Heart left ventricle (tissue), 16 donors: ENCODE data around the gene ZNF22. TPM values are rescaled to one million over a fixed set of nuclear protein-coding genes. Genes with fewer than 3 reads are reported as not detected.
A peak's percentile ranks its signal among the peaks of the same experiment; 100 is the strongest.

Source experiments
- ATAC-seq, 4 donors: fragments of 200-7000 bp; cut with Tn5 transposase; one replicate each; pipeline ENCODE4 v1.9.1; 2020 to 2022; ENCODE audit warnings: moderate library complexity in 4 of 4, mild to moderate bottlenecking in 3 of 4, moderate number of reproducible peaks in 1 of 4
- DNase-seq, 5 donors: peaks; one replicate each; pipeline ENCODE4 v3.0.0-alpha.2; 2020
- H3K27ac ChIP-seq, 12 donors: fragments of 200-600 bp; sonication (generic) in 4 of 12; one replicate each; pipeline versions ENCODE4 v1.5.0 to v1.8.0; 2016 to 2022; ENCODE audit warnings: mild to moderate bottlenecking in 2 of 12
- H3K27me3 ChIP-seq, 9 donors: fragments of 200-600 bp; sonication (generic) in 2 of 9; one replicate each; pipeline versions ENCODE4 v1.5.1 to v1.8.0; 2016 to 2022; ENCODE audit warnings: mild to moderate bottlenecking in 3 of 9
- H3K36me3 ChIP-seq, 9 donors: fragments of 200-600 bp; sonication (generic) in 2 of 9; one replicate each; pipeline versions ENCODE4 v1.5.0 to v1.8.0; 2018 to 2022; ENCODE audit warnings: mild to moderate bottlenecking in 2 of 9
- H3K4me1 ChIP-seq, 12 donors: fragments of 200-600 bp; sonication (generic) in 4 of 12; one replicate each; pipeline versions ENCODE4 v1.5.0 to v1.8.0; 2016 to 2022; ENCODE audit warnings: mild to moderate bottlenecking in 3 of 12
- H3K4me3 ChIP-seq, 12 donors: fragments of 200-600 bp; sonication (generic) in 4 of 12; one replicate each; pipeline versions ENCODE4 v1.5.0 to v1.8.0; 2017 to 2022; ENCODE audit warnings: mild to moderate bottlenecking in 9 of 12, moderate library complexity in 4 of 12
- H3K9me3 ChIP-seq, 12 donors: fragments of 200-600 bp; sonication (generic) in 4 of 12; one replicate each; pipeline versions ENCODE4 v1.5.0 to v1.8.0; 2016 to 2022; ENCODE audit warnings: mild to moderate bottlenecking in 1 of 12
- POLR2A ChIP-seq, 2 donors: fragments of 450-650 bp; IDR thresholded peaks; one replicate each; pipeline ENCODE4 v1.6.1; 2017; ENCODE audit warnings: antibody characterized with exemption in 2 of 2, mild to moderate bottlenecking in 2 of 2, moderate library complexity in 2 of 2
- WGBS, 4 donors: extraction: QIAGEN DNeasy Blood & Tissue Kit in 2 of 4; methylation state at CpG; one replicate each; pipeline versions ENCODE4 v1.1.5 to v1.1.7; 2013 to 2018; 5-methylcytosine and 5-hydroxymethylcytosine counted together
- intact Hi-C, 10 donors: fragments of 100-400 bp; cut with DNase I; formaldehyde crosslinking; loops; one replicate each; pipeline versions ENCODE4 v1.11.1 to v1.14.2; 2022
- polyA plus RNA-seq, 2 donors: library from polyadenylated mRNA; stranded (reverse); fragments of 200-250 nt; gene quantifications; one replicate each; pipeline ENCODE4 v1.2.3, GENCODE V29; 2013
- total RNA-seq, 9 donors: library from RNA; depleted of rRNA in 2 of 9; stranded (reverse); fragments of >200 nt in 2 of 9; fragmentation: NEBNext Ultra II Directional in 3 of 9; extraction: Animal tissue kit (Norgen Biotek cat#: 25700) in 3 of 9; gene quantifications; one replicate each; pipeline versions ENCODE4 v1.1.0 to v1.2.4, GENCODE V29; 2016 to 2023
- TF ChIP-seq, protein P1 (sequence below), 12 donors: fragments of 200-600 bp; sonication (generic) in 4 of 12; IDR thresholded peaks; one replicate each; pipeline versions ENCODE4 v1.5.0 to v1.8.0; 2018 to 2022; ENCODE audit warnings: antibody characterized with exemption in 12 of 12, mild to moderate bottlenecking in 5 of 12
- donor health status: ischemic (EF 13 %, LVEDD 7.1; RV severe dilation, severe dysfunction).
- donor health status: healthy with polysubstance abuse.
- donor health status: DM: no; HTN: yes; CAD: no.
- donor health status: DM: no; HTN: no; CAD: no.
- donor health status: ischemic (EF 25% LVEDD 6.9; RV normal size, moderate dysfunction).
- donor health status: ischemic (EF 25% LVEDD 5.7; RV mildly dilated, moderate dysfunction).
- donor health status: healthy.
- donor health status: DM: yes; HTN: yes; CAD: no.
- donor health status: ischemic (EF 35%, LVEDD 5.7; RV mildly dilated, moderate dysfunction).
- donor health status: nonischemic (EF 11% LVEDD 7.7; RV severe dilation, severe dysfunction).
- donor health status: DM: yes; HTN: yes; CAD: no.
- donor health status: PGD.
- donor health status: ischemic (EF 29% LVEDD 5.4; RV normal size, mild dysfunction).
- donor health status: nonischemic (EF 23%, LVEDD 6.1; RV moderate dilation, normal function).

The ZNF22 gene
- total and polyA plus RNA-seq, 11 donors: 12.6 to 17.5 (median 14.6) TPM

DNA sequence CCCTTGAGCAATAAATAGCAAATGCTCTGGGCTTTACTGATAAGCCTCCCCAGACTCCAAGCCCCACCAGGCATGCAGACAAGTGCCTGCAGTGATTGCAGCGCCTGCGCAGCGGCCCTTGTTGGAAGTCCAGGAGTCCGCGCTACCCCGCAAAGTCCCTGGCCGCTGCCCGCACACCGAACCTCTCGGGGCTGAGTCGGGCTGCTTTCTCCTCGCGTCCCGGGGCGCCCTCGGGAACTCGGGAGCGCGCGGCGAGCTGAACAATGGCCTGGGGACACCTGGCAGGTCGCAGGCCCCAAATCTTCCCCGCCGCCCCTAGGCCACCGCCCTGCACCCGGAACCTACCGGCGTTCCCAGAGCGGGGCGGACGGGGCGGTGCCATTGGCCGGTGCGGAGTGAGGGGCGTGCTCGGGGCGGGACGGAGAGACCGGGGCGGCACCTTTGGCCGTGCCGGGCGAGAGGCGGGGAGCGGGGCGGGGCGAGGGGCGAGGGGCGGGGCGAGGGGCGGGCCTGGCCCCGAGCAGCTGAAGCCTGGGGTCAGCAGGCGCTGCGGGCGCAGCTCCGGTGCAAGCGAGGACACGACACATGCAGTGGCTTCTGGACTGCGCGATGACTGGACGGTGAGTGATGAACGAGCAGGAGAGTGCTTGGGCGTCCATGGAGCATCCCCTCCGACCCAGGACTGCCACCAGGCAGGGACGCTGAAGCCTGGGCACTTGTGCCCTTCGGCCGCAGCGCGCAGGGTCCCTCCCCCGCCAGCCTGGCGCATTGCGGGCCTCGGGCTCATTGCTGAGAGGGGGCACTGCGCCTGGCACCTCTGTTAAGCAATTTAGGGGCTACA lies 41.3 kb upstream of the ZNF22 start, which contains the start of gene RASSF4:
RASSF4 (plus strand) TSS at position 556 of the 841 bp plus-strand sequence. CDS start 10,401 bp downstream, outside the sequence.
- peaks cover 0 to 6% (median 0%) of the 10 kb centered on the region in 12 donors for H3K9me3 ChIP-seq
- H3K36me3 ChIP-seq: peaks cover 0 to 13% (median 0%) of the 10 kb centered on the region in 9 donors
- peak; percentile 38 to 94 for TF ChIP-seq POLR2A (IDR thresholded peaks at IDR 0.05)
- TF ChIP-seq, protein P1, sequence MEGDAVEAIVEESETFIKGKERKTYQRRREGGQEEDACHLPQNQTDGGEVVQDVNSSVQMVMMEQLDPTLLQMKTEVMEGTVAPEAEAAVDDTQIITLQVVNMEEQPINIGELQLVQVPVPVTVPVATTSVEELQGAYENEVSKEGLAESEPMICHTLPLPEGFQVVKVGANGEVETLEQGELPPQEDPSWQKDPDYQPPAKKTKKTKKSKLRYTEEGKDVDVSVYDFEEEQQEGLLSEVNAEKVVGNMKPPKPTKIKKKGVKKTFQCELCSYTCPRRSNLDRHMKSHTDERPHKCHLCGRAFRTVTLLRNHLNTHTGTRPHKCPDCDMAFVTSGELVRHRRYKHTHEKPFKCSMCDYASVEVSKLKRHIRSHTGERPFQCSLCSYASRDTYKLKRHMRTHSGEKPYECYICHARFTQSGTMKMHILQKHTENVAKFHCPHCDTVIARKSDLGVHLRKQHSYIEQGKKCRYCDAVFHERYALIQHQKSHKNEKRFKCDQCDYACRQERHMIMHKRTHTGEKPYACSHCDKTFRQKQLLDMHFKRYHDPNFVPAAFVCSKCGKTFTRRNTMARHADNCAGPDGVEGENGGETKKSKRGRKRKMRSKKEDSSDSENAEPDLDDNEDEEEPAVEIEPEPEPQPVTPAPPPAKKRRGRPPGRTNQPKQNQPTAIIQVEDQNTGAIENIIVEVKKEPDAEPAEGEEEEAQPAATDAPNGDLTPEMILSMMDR (IDR thresholded peaks at IDR 0.05): peak in 1 of 12 donors; percentile 7
- peak within 1 kb of the TSS; percentile 45 to 90 (median 76) for H3K4me3 ChIP-seq
- H3K27me3 ChIP-seq: no peaks in the 10 kb centered on the region
- 0 to 1% (median 0%) methylated on average over 5 to 74 of the region's 74 CpGs for WGBS, 4 donors
- intact Hi-C loops: loop anchor here in 2 of 10 donors (1.0 to 10.0 kb wide), 7 partner anchors 15 to 85 kb away; partner anchors contain the start of genes DEPP1 (in 1 of the 2) and ZNF22 (in 1 of the 2)
- peak; percentile 76 to 94 (median 90) for ATAC-seq
- peaks cover 10 to 89% (median 64%) of the 10 kb centered on the region in 12 donors for H3K4me1 ChIP-seq
- DNase-seq: peak; percentile 96 to 98 (median 97)
- H3K27ac ChIP-seq: peak within 1 kb of the TSS; percentile 83 to 98 (median 94)

DNA sequence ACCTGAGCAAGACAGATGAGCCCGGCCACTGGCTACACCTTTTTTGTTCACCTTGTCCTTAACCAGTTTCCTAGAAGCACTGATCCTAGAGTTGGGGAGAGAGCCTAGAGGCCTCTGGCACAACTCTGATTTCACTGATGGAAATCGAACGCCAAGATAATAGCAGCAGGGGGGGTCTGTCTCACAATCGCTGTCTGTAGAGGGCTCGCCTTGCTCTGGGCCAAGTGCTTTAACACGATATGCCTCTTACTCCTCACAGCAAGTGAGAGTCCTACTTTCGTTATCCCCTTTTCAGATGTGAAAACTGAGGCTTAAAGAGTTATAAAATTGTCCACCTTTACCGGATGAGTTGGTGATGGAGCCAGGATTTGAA lies 40.6 kb upstream of the ZNF22 start:
- peak overlapping the region; percentile 83 to 98 (median 94) for H3K27ac ChIP-seq
- H3K27me3 ChIP-seq: no peaks in the 10 kb centered on the region
- DNase-seq (no peak), ATAC-seq (no peak)
- peaks cover 0 to 13% (median 0%) of the 10 kb centered on the region in 9 donors for H3K36me3 ChIP-seq
- peak overlapping the region; percentile 45 to 90 (median 76) for H3K4me3 ChIP-seq
- H3K4me1 ChIP-seq: peaks cover 12 to 93% (median 70%) of the 10 kb centered on the region in 12 donors
- intact Hi-C loops: no loop called here
- TF ChIP-seq, protein P1 (IDR thresholded peaks at IDR 0.05): no peak
- TF ChIP-seq POLR2A (IDR thresholded peaks at IDR 0.05): no peak
- 21 to 27% (median 24%) methylated on average over 7 to 8 of the region's 8 CpGs for WGBS, 4 donors
- peaks cover 0 to 6% (median 0%) of the 10 kb centered on the region in 12 donors for H3K9me3 ChIP-seq

- 35 to 43% (median 40%) methylated on average over 6 to 7 of the region's 7 CpGs for WGBS, 4 donors
- DNase-seq (peak in 2 of 5 donors; percentile 19 to 31), ATAC-seq (no peak)
- peaks cover 0 to 6% (median 0%) of the 10 kb centered on the region in 12 donors for H3K9me3 ChIP-seq
- H3K4me3 ChIP-seq: peak overlapping the region; percentile 45 to 90 (median 76)
- peaks cover 0 to 9% (median 0%) of the 10 kb centered on the region in 9 donors for H3K36me3 ChIP-seq
- H3K27ac ChIP-seq: peak overlapping the region; percentile 83 to 98 (median 94)
- TF ChIP-seq, protein P1 (IDR thresholded peaks at IDR 0.05): no peak
- no peak for TF ChIP-seq POLR2A (IDR thresholded peaks at IDR 0.05)
- peaks cover 15 to 93% (median 72%) of the 10 kb centered on the region in 12 donors for H3K4me1 ChIP-seq
- intact Hi-C loops: no loop called here
- H3K27me3 ChIP-seq: no peaks in the 10 kb centered on the region
These were observed 40.1 kb upstream of the ZNF22 start for GRCh38 chr10:44960482-44961229.
